ENCODE data around the gene CD8B. TPM values are rescaled to one million over a fixed set of nuclear protein-coding genes. Genes with fewer than 3 reads are reported as not detected.

Gene CD8B
- total and polyA plus RNA-seq, 2 of the 8 experiments (the other 6 are each of a cell fraction or from before 2014, with no cell fraction given), result 0.35 to 0.63 TPM

- Histone ChIP-seq H3K9me3 (ENCODE audit: insufficient read depth in 2 of 2, low read depth in 1 of 2, low read length in 1 of 2) (peaks cover 5 to 7% of the 10 kb centered on the region in 2 experiments; a peak in 3 of 4 replicates), H4K8ac (ENCODE audit: extremely low read depth, insufficient read depth, low read length) (no peak overlapping the region), H2BK5ac (ENCODE audit: low read depth, low read length) (no peak overlapping the region), H2AFZ (ENCODE audit: low read length) (no peak overlapping the region), H4K20me1 (replicated peaks in 1 of 2; ENCODE audit: control insufficient read depth in 1 of 2, insufficient read depth in 2 of 2, low read length in 2 of 2) (peaks cover 0 to 6% of the 10 kb centered on the region in 2 experiments), H4K5ac (ENCODE audit: insufficient read length, low read depth, low read length) (no peak overlapping the region), H3K14ac (ENCODE audit: insufficient read length) (no peak overlapping the region), H2AK5ac (ENCODE audit: low read depth, low read length) (no peak overlapping the region), H3K27me3 (replicated peaks in 1 of 4; ENCODE audit: control insufficient read depth in 3 of 4, extremely low read depth in 1 of 4, insufficient read depth in 3 of 4, low read length in 3 of 4) (peaks cover 28 to 36% (median 36%) of the 10 kb centered on the region in 4 experiments), H3K4me3 (ENCODE audit: extremely low read depth in 1 of 4, insufficient read depth in 2 of 4, low read depth in 3 of 4, low read length in 4 of 4) (no peak overlapping the region), H3K4me2 (ENCODE audit: insufficient read depth in 1 of 2, low read depth in 2 of 2, low read length in 2 of 2) (no peak overlapping the region), H3K36me3 (ENCODE audit: control insufficient read depth in 2 of 4, insufficient read depth in 4 of 4, low read length in 3 of 4) (peaks cover 0 to 8% (median under 1%) of the 10 kb centered on the region in 4 experiments; a peak in 1 of 8 replicates), H3K27ac (ENCODE audit: low read depth, low read length) (no peak overlapping the region), H3K18ac (ENCODE audit: extremely low read depth, low read length) (no peak overlapping the region), H3K4ac (replicated peaks; ENCODE audit: insufficient read length, low read depth, low read length) (no peak overlapping the region), H3K79me1 (ENCODE audit: low read depth, low read length) (no peaks in the 10 kb centered on the region), H3K23ac (ENCODE audit: insufficient read length) (no peak overlapping the region), H2BK15ac (ENCODE audit: low read length) (no peak overlapping the region), H3K23me2 (ENCODE audit: low read depth, low read length) (peaks cover 14% of the 10 kb centered on the region), H3K56ac (replicated peaks; ENCODE audit: insufficient read length, low read depth, low read length) (no peak overlapping the region), H3K4me1 (replicated peaks in 1 of 4; ENCODE audit: control insufficient read depth in 3 of 4, insufficient read depth in 4 of 4, low read length in 3 of 4) (peaks cover 0 to 8% (median 4%) of the 10 kb centered on the region in 4 experiments; a peak in 5 of 7 replicates), H3K9ac (replicated peaks in 1 of 4; ENCODE audit: extremely low read depth in 1 of 4, low read depth in 3 of 4, low read length in 3 of 4) (no peak overlapping the region), H2BK120ac (replicated peaks; ENCODE audit: low read depth, low read length) (no peak overlapping the region), H3K79me2 (ENCODE audit: control insufficient read depth in 1 of 2, insufficient read depth in 2 of 2, low read length in 2 of 2) (no peaks in the 10 kb centered on the region), H2BK12ac (ENCODE audit: low read depth, low read length) (no peak overlapping the region), H2BK20ac (ENCODE audit: low read length) (no peak overlapping the region), H4K91ac (replicated peaks; ENCODE audit: insufficient read length, low read length) (no peak overlapping the region)
- POLR2A ChIA-PET (ENCODE audit: partially characterized antibody), result no interaction called here
- WGBS, 2 experiments (ENCODE audit: extremely low coverage in 1 of 2, insufficient coverage in 1 of 2, insufficient read length in 1 of 2, insufficient replicate concordance in 2 of 2, low coverage in 1 of 2, low lambda C conversion rate in 2 of 2, missing lambda C conversion rate in 1 of 2), result 86% methylated on average over 4 of the region's 4 CpGs; no CpG with 5 or more reads in 1 of the 2 experiments
- TF ChIP-seq NANOG (IDR thresholded peaks at IDR 0.05; ENCODE audit: insufficient read depth, low read depth, low read length, poor library complexity, severe bottlenecking) (no peak), SP4 (IDR thresholded peaks at IDR 0.05; ENCODE audit: low read length) (no peak), TAF1 (IDR thresholded peaks at IDR 0.05; ENCODE audit: low read depth, low read length) (no peak), CHD1 (IDR thresholded peaks at IDR 0.05; ENCODE audit: low read depth, low read length) (no peak), ATF3 (IDR thresholded peaks at IDR 0.05; ENCODE audit: insufficient read depth, low read depth, low read length) (no peak), TAF7 (optimal IDR thresholded peaks at IDR 0.05; ENCODE audit: borderline replicate concordance, low read depth, low read length) (no peak), YY1 (IDR thresholded peaks at IDR 0.05; ENCODE audit: low read depth, low read length) (no peak)
- CTCF ChIA-PET (ENCODE audit: partially characterized antibody), result no interaction called here
- DNase-seq (ENCODE audit: low read depth in 1 of 2, low spot score in 2 of 2) (no peak), FAIRE-seq (no peak)
Measured at GRCh38 chr2:86793752-86794151, 67.9 kb downstream of the CD8B start.

Data from H1 (cell line).